ENCODE data around the gene OSTN. TPM values are rescaled to one million over a fixed set of nuclear protein-coding genes. Genes with fewer than 3 reads are reported as not detected.

The OSTN gene
- total and polyA plus RNA-seq, 2 of the 13 experiments (the other 11 are each of a cell fraction or from before 2014, with no cell fraction given) = not detected

DNA sequence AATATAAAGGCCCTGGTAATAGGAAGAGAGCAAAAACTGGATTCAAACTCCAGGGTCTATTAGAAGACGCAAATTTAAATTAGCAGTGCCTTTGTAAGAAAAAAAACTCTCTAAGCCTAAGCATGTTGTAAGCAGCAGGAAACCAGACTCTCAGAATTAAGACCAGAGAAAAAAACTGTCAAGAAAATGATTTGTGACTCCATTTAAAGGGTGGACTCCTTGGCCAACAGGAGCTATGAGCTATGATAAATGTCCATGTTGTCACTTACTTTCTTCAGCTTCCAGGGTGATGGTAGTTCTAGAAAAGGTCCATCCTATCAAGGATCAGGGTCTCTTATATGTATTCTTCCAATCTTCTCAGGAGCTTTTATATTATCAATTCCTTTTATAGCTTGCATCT, 95.2 kb downstream of the OSTN start:
- Histone ChIP-seq H3K36me3 (replicated peaks in 1 of 2; ENCODE audit: control insufficient read depth in 1 of 2, insufficient read depth in 2 of 2, low read length in 2 of 2) (no peaks in the 10 kb centered on the region), H3K79me2 (ENCODE audit: insufficient read depth, low read length) (no peaks in the 10 kb centered on the region), H2AFZ (ENCODE audit: low read length) (no peak overlapping the region), H3K27ac (ENCODE audit: extremely low read length, insufficient read depth, low read length) (no peak overlapping the region), H3K4me3 (replicated peaks in 1 of 3; ENCODE audit: insufficient read depth in 1 of 3, low read depth in 2 of 3, low read length in 3 of 3) (no peak overlapping the region), H3K27me3 (ENCODE audit: control insufficient read depth in 1 of 2, insufficient read depth in 2 of 2, low read length in 2 of 2) (no peaks in the 10 kb centered on the region; a peak in 1 of 5 replicates), H3K9me3 (ENCODE audit: low read length) (no peaks in the 10 kb centered on the region), H3K4me1 (ENCODE audit: insufficient read depth, low read length) (no peaks in the 10 kb centered on the region), H4K20me1 (ENCODE audit: insufficient read depth, low read length) (no peaks in the 10 kb centered on the region), H3K9ac (ENCODE audit: insufficient read depth, low read depth, low read length) (no peak overlapping the region), H3K4me2 (ENCODE audit: low read depth, low read length) (no peak overlapping the region)
- no peak for DNase-seq (ENCODE audit: low spot score)
- in situ Hi-C loops (cut with HindIII; ENCODE audit: extremely low pct_ligation_motif_present, low pct_unique_long_range_greater_than_20kb) (no loop called here), intact Hi-C loops (cut with micrococcal nuclease; ENCODE audit: unreplicated experiment) (no loop called here)
- BruUV-seq (replicated peaks) = no TSS peak
- no peak for TF ChIP-seq SCMH1 (CRISPR knock-in tag; IDR thresholded peaks at IDR 0.05; ENCODE audit: borderline replicate concordance)
- no peak for TF ChIP-seq ZNF333 (CRISPR knock-in tag; IDR thresholded peaks at IDR 0.05; ENCODE audit: borderline replicate concordance)
- TF ChIP-seq, protein P1, sequence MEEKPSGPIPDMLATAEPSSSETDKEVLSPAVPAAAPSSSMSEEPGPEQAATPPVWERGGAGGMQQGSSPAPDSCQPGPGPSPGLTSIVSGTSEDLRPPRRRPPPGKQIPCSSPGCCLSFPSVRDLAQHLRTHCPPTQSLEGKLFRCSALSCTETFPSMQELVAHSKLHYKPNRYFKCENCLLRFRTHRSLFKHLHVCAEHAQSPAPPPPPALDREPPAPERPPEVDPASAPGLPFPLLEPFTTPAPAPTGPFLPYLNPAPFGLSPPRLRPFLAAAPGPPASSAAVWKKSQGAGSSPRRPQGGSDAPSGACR (CRISPR knock-in tag; IDR thresholded peaks at IDR 0.05) = no peak
- TF ChIP-seq, protein P2, sequence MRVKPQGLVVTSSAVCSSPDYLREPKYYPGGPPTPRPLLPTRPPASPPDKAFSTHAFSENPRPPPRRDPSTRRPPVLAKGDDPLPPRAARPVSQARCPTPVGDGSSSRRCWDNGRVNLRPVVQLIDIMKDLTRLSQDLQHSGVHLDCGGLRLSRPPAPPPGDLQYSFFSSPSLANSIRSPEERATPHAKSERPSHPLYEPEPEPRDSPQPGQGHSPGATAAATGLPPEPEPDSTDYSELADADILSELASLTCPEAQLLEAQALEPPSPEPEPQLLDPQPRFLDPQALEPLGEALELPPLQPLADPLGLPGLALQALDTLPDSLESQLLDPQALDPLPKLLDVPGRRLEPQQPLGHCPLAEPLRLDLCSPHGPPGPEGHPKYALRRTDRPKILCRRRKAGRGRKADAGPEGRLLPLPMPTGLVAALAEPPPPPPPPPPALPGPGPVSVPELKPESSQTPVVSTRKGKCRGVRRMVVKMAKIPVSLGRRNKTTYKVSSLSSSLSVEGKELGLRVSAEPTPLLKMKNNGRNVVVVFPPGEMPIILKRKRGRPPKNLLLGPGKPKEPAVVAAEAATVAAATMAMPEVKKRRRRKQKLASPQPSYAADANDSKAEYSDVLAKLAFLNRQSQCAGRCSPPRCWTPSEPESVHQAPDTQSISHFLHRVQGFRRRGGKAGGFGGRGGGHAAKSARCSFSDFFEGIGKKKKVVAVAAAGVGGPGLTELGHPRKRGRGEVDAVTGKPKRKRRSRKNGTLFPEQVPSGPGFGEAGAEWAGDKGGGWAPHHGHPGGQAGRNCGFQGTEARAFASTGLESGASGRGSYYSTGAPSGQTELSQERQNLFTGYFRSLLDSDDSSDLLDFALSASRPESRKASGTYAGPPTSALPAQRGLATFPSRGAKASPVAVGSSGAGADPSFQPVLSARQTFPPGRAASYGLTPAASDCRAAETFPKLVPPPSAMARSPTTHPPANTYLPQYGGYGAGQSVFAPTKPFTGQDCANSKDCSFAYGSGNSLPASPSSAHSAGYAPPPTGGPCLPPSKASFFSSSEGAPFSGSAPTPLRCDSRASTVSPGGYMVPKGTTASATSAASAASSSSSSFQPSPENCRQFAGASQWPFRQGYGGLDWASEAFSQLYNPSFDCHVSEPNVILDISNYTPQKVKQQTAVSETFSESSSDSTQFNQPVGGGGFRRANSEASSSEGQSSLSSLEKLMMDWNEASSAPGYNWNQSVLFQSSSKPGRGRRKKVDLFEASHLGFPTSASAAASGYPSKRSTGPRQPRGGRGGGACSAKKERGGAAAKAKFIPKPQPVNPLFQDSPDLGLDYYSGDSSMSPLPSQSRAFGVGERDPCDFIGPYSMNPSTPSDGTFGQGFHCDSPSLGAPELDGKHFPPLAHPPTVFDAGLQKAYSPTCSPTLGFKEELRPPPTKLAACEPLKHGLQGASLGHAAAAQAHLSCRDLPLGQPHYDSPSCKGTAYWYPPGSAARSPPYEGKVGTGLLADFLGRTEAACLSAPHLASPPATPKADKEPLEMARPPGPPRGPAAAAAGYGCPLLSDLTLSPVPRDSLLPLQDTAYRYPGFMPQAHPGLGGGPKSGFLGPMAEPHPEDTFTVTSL (CRISPR knock-in tag; IDR thresholded peaks at IDR 0.05; ENCODE audit: borderline replicate concordance) = no peak
- TF ChIP-seq FOSL2 (CRISPR knock-in tag; IDR thresholded peaks at IDR 0.05) = no peak
- TF ChIP-seq, protein P3, sequence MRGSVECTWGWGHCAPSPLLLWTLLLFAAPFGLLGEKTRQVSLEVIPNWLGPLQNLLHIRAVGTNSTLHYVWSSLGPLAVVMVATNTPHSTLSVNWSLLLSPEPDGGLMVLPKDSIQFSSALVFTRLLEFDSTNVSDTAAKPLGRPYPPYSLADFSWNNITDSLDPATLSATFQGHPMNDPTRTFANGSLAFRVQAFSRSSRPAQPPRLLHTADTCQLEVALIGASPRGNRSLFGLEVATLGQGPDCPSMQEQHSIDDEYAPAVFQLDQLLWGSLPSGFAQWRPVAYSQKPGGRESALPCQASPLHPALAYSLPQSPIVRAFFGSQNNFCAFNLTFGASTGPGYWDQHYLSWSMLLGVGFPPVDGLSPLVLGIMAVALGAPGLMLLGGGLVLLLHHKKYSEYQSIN (CRISPR knock-in tag; IDR thresholded peaks at IDR 0.05; ENCODE audit: borderline replicate concordance) = no peak
- TF ChIP-seq PAX8 (CRISPR knock-in tag; IDR thresholded peaks at IDR 0.05; ENCODE audit: borderline replicate concordance) = no peak
- TF ChIP-seq, protein P4, sequence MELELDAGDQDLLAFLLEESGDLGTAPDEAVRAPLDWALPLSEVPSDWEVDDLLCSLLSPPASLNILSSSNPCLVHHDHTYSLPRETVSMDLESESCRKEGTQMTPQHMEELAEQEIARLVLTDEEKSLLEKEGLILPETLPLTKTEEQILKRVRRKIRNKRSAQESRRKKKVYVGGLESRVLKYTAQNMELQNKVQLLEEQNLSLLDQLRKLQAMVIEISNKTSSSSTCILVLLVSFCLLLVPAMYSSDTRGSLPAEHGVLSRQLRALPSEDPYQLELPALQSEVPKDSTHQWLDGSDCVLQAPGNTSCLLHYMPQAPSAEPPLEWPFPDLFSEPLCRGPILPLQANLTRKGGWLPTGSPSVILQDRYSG (CRISPR knock-in tag; IDR thresholded peaks at IDR 0.05) = no peak
- TF ChIP-seq ZSCAN9 (CRISPR knock-in tag; IDR thresholded peaks at IDR 0.05; ENCODE audit: borderline replicate concordance) = no peak
- TF ChIP-seq, protein P5, sequence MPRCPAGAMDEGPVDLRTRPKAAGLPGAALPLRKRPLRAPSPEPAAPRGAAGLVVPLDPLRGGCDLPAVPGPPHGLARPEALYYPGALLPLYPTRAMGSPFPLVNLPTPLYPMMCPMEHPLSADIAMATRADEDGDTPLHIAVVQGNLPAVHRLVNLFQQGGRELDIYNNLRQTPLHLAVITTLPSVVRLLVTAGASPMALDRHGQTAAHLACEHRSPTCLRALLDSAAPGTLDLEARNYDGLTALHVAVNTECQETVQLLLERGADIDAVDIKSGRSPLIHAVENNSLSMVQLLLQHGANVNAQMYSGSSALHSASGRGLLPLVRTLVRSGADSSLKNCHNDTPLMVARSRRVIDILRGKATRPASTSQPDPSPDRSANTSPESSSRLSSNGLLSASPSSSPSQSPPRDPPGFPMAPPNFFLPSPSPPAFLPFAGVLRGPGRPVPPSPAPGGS (CRISPR knock-in tag; IDR thresholded peaks at IDR 0.05) = no peak
- TF ChIP-seq ZSCAN22 (CRISPR knock-in tag; IDR thresholded peaks at IDR 0.05) = no peak
- no peak for TF ChIP-seq ZNF326 (CRISPR knock-in tag; IDR thresholded peaks at IDR 0.05; ENCODE audit: borderline replicate concordance)
- TF ChIP-seq PAWR (CRISPR knock-in tag; IDR thresholded peaks at IDR 0.05; ENCODE audit: borderline replicate concordance) = no peak
- no peak for ATAC-seq
- ChIA-PET POLR2A (no interaction called here), CTCF (ENCODE audit: low intra/inter-chr PET ratio, low total read pairs) (no interaction called here)
- WGBS (ENCODE audit: low lambda C conversion rate) = 47% methylated on average over 1 of the region's 1 CpG
- FAIRE-seq = no peak

Data from HepG2 (cell line).